Fibroblast of skin of right biceps (primary cell): ENCODE results near the gene KLHL20.
A peak's percentile ranks its signal among the peaks of the same experiment; 100 is the strongest.
"Not testable (repeated sequence)": the region's sequence is repeated elsewhere in the genome, so short reads cannot be mapped to it uniquely, and the experiment has no call there.

ENCODE experiments used
- DNase-seq: peaks from one replicate; pipeline ENCODE4 v3.0.0-alpha.2; 2013

KLHL20 gene

GRCh38 chr1:173757666-173758065 lies 42.9 kb downstream of the KLHL20 start:
- DNase-seq: no peak

DNA sequence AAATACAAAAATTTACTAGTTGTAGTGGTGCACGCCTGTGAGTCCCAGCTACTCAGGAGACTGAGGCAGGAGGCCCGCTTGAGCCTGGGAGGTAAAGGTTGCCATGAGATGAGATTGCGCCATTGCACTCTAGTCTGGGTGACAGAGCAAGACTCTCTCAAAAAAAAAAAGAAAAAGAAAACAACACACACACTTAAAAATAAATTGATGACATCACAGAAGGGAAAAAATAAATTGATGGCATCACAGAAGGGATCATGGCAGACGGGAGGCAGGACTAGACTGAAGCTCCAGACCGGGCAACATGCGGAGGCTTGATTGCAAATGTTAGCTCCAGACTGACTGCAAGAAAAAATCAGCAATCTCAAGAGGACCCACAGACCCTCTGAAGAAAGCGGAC lies 43.3 kb downstream of the KLHL20 start:
- DNase-seq: no peak

- no peak for DNase-seq
Measured at GRCh38 chr1:173758980-173759379, 44.2 kb downstream of the KLHL20 start.

GRCh38 chr1:173764331-173764730 lies 49.5 kb downstream of the KLHL20 start:
- DNase-seq: not testable (repeated sequence)

- DNase-seq: no peak
Measured at GRCh38 chr1:173768206-173768605, 53.4 kb downstream of the KLHL20 start.

GRCh38 chr1:173768827-173769226 lies 54.0 kb downstream of the KLHL20 start:
- no peak for DNase-seq

DNA sequence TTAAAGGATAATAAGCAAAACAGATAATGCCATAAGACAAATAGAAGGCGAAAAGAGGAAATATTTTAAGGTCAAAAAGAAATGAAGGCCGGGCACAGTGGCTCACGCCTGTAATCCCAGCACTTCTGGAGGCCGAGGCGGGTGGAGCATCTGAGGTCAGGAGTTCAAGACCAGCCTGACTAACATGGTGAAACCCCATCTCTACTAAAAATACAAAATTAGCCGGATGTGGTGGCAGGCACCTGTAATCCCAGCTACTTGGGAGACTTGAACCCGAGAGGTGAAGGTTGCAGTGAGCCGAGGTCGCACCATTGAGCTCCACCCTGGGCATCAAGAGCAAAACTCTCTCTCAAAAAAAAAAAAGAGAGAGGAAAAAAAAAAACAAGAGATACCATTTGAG lies 55.5 kb downstream of the KLHL20 start:
- not testable (repeated sequence) for DNase-seq

GRCh38 chr1:173771560-173771959 lies 56.8 kb downstream of the KLHL20 start:
- DNase-seq: no peak

GRCh38 chr1:173775578-173776226 lies 60.9 kb downstream of the KLHL20 start:
- DNase-seq: no peak

- peak; percentile 22 for DNase-seq
Measured at GRCh38 chr1:173779936-173780335, 65.2 kb downstream of the KLHL20 start.

DNA sequence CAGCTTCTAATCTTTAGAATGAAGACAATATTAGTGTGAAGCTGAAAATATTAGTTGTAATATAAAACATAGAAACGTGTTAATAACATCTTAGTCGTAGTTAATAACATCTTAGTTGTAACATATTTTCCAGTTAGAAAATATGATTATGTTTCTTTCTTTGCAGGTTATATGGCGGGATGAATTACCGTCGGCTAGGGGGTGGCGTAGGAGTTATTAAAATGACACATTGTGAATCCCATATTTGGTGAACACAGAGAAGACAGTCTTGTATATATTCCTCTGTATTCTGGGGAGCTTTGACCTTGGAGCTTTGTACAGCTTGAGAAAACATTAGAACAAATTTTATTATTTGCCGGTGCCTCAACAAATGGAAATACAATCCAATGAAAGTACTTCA lies 70.2 kb downstream of the KLHL20 start:
- no peak for DNase-seq

- DNase-seq: no peak
Measured at GRCh38 chr1:173789841-173790240, 75.1 kb downstream of the KLHL20 start.

DNA sequence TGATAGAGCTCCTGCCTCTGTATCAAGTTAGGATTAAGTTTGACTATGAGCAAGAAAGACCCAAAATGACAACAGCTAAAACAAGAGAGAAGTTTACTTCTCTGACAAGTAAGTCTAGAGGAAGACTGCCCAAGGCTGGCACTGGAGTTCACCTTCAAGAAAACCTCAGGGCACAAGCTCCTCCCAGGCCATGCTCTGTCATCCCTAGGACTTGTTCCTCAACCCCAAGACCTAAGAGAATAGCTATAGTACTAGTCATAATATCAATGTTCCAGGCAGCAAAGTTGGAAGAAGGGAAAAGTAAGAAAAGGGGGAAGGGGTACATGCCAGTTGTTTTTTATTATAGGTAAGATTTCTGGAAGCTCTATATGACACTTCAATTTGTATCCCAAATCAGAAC lies 83.3 kb downstream of the KLHL20 start:
- no peak for DNase-seq

- not testable (repeated sequence) for DNase-seq
Measured at GRCh38 chr1:173799995-173800394, 85.2 kb downstream of the KLHL20 start.

- no peak for DNase-seq
Measured at GRCh38 chr1:173802961-173803360, 88.2 kb downstream of the KLHL20 start.

- DNase-seq: not testable (repeated sequence)
Measured at GRCh38 chr1:173813654-173814053, 98.9 kb downstream of the KLHL20 start.

GRCh38 chr1:173818459-173818858 lies 103.7 kb downstream of the KLHL20 start:
- DNase-seq: no peak

GRCh38 chr1:173821680-173822079 lies 106.9 kb downstream of the KLHL20 start:
- DNase-seq: no peak

- DNase-seq: no peak
Measured at GRCh38 chr1:173823781-173824314, 109.1 kb downstream of the KLHL20 start.

GRCh38 chr1:173824315-173825081 lies 109.7 kb downstream of the KLHL20 start, which contains the start of the genes CENPL and DARS2:
Gene CENPL, minus strand, starts transcription at chr1:173824883. Its CDS starts 13,584 bp downstream, at chr1:173811299.
Gene DARS2, plus strand, starts transcription at chr1:173824673. Its CDS starts 557 bp downstream, at chr1:173825230.
- DNase-seq: peak; percentile 99

DNA sequence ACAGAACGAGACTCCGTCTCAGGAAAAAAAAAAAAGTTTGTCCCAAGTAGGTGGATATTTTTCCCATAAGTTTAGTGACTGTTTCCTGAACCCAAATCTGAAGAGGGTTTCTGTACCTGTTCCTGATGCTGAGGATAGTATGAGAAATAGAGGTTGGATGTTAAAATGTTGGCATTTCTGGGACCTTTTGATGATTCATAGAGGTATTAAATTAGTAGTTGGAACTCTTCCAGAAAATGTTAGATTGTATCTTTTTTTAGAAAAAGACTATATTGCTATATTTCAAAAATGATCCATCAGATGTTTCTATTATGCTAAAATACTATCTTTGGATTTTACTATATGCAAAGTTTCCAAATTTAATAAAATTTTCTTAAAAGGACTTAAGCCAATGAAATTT lies 112.8 kb downstream of the KLHL20 start:
- DNase-seq: no peak

GRCh38 chr1:173832748-173833147 lies 118.0 kb downstream of the KLHL20 start:
- no peak for DNase-seq
